ENCODE measurements around the gene ETNPPL. TPM values are rescaled to one million over a fixed set of nuclear protein-coding genes. Genes with fewer than 3 reads are reported as not detected.

ETNPPL gene
- total RNA-seq, 3 donors from 2014 or later (not counting 1 experiment from before 2014, with no cell fraction given) = not detected

Other genes with a start within 250 kb of the ETNPPL start
- 1,000 to 10,000 TPM; 1,002 to 1,285 (median 1,229) TPM for gene RPL34, start 142.5 kb downstream of the ETNPPL start, total RNA-seq
- gene OSTC, start 112.5 kb downstream of the ETNPPL start, total RNA-seq = 10 to 100 TPM; 31.2 to 36.5 (median 32.2) TPM